Effector memory CD4-positive, alpha-beta T cell (primary cell): ENCODE data around the gene MYLK.

Experiments
- DNase-seq, 3 donors: peaks; one replicate each; pipeline ENCODE4 v3.0.0-alpha.2; 2020
- H3K27ac ChIP-seq: 2 replicates; pipeline ENCODE4 v1.7.0; 2013; ENCODE audit warnings: mild to moderate bottlenecking, low read length, moderate library complexity; ENCODE audit not compliant: insufficient read depth, poor library complexity, severe bottlenecking
- H3K27me3 ChIP-seq: replicated peaks from 2 replicates; pipeline ENCODE4 v1.7.0; 2013; ENCODE audit warnings: mild to moderate bottlenecking, low read length; ENCODE audit not compliant: insufficient read depth, control insufficient read depth, poor library complexity, severe bottlenecking
- H3K36me3 ChIP-seq: 2 replicates; pipeline ENCODE4 v1.7.0; 2013; ENCODE audit warnings: mild to moderate bottlenecking, low read length, moderate library complexity; ENCODE audit not compliant: control insufficient read depth, insufficient read depth
- H3K4me1 ChIP-seq: 2 replicates; pipeline ENCODE4 v1.7.0; 2013; ENCODE audit warnings: low read length, mild to moderate bottlenecking; ENCODE audit not compliant: control insufficient read depth, insufficient read depth, poor library complexity, severe bottlenecking
- H3K4me3 ChIP-seq: 2 replicates; pipeline ENCODE4 v1.7.0; 2013; ENCODE audit warnings: low read length, low read depth, mild to moderate bottlenecking; ENCODE audit not compliant: insufficient read depth, poor library complexity, severe bottlenecking
- H3K9me3 ChIP-seq: 2 replicates; pipeline ENCODE4 v1.7.0; 2013; ENCODE audit warnings: mild to moderate bottlenecking, low read length, moderate library complexity; ENCODE audit not compliant: control insufficient read depth

The MYLK gene

GRCh38 chr3:123568034-123568433, 316.1 kb downstream of the MYLK start:
- no peak for DNase-seq
- Histone ChIP-seq H3K4me3 (no peak overlapping the region), H3K36me3 (peaks cover 7% of the 10 kb centered on the region), H3K27ac (no peak overlapping the region), H3K9me3 (no peaks in the 10 kb centered on the region), H3K27me3 (no peaks in the 10 kb centered on the region), H3K4me1 (no peaks in the 10 kb centered on the region)

DNA sequence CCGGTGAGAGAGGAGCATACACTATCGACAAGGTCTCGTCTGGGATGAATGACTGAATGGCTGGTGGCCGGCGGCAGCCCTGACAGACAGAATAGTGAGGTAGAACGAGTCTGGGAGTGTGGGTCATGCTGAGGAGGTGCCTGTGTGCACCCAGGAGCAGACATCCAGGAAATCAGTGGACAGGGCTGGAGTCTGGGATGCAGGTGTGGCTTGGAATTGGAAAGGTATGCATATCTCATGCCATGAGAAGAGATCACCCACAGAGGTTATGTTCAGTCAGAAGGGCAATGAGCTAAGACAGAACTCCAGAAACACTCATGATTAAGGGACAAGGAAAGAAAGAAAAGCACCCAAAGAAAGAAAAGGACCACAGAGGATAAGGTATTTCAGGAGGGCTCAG, 320.1 kb downstream of the MYLK start:
- Histone ChIP-seq H3K36me3 (peaks cover 4% of the 10 kb centered on the region), H3K4me3 (no peak overlapping the region), H3K27ac (no peak overlapping the region), H3K27me3 (no peaks in the 10 kb centered on the region), H3K9me3 (no peaks in the 10 kb centered on the region), H3K4me1 (no peaks in the 10 kb centered on the region)
- DNase-seq = no peak

DNA sequence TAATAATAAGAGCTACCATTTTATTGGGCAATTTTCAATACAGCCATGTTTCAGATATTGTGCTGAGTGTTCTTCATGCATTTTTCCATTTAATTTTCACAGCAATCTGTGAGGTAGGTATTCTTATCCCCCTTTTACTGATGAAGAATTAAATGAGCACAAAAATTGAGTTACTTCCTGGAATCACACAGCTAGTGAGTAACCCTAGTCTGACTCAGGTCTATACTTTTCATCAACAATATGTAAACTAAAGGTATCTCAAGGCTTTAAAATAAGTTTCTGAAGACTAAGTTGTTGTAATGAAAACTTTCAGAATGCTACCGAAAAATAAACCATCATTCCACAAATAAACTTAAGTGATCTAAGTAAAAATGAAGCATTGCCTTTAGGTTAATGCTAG, 321.6 kb downstream of the MYLK start:
- peaks cover 4% of the 10 kb centered on the region for H3K36me3 ChIP-seq
- no peak overlapping the region for H3K27ac ChIP-seq
- no peaks in the 10 kb centered on the region for H3K27me3 ChIP-seq
- DNase-seq = no peak
- H3K4me1 ChIP-seq = no peaks in the 10 kb centered on the region
- no peaks in the 10 kb centered on the region for H3K9me3 ChIP-seq
- H3K4me3 ChIP-seq = no peak overlapping the region

GRCh38 chr3:123561188-123561587, 322.9 kb downstream of the MYLK start:
- Histone ChIP-seq H3K4me3 (no peak overlapping the region), H3K4me1 (no peaks in the 10 kb centered on the region), H3K9me3 (no peaks in the 10 kb centered on the region), H3K27ac (no peak overlapping the region), H3K27me3 (no peaks in the 10 kb centered on the region), H3K36me3 (peaks cover 4% of the 10 kb centered on the region)
- DNase-seq = no peak
